ENCODE results near the gene MTX3. TPM values are rescaled to one million over a fixed set of nuclear protein-coding genes. Genes with fewer than 3 reads are reported as not detected.

Gene MTX3
- total RNA-seq, 4 donors from 2014 or later, result 5.6 to 7.9 (median 7.4) TPM

DNA sequence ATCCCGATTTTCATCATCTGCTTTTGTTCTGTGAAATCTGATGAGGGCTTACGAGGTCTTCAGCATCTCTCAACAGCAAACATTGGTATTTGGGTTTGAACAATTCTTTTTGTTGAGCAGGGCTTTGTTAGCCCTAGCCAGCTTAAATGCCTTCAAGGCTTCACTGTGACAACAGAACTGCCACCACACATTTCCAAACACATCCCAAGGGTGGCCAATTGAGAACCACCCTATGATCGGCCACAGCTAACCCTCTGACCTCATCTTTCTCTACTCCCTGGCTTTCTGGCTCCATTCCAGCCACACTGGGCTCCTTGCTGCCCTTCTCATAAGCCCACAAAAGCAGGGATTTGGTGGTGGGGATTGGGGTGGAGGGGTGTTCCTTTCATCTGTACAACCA is 17.6 kb downstream of the MTX3 start:
- WGBS, 2 donors (ENCODE audit: low coverage in 1 of 2), result 83 to 100% methylated on average over 1 to 3 of the region's 3 CpGs
- intact Hi-C loops (cut with DNase I; ENCODE audit: low total_unique reads), result no loop called here
- in situ Hi-C loops (cut with MboI; ENCODE audit: low pct_ligation_motif_present in 1 of 4, low pct_unique_long_range_greater_than_20kb in 1 of 4, low sequenced_read_pairs in 3 of 4), result no loop called here

DNA sequence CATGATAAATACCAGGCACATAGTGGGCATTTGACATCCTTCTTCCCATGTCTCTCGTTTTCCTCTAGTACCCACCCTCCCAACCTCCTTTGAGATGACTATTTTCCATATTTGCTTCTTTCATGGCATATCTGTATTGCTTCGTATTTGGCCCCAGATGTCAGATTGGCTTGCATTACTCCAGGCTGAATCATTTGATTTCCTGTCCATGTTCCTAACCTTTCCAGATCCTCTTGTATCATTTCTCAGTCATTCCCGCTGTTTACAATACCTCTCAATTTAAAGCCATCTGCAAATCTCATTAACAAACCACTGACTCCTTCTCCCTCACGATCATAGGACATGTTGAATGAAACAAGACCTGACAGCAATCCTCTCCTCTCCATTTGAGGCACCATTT is 19.9 kb downstream of the MTX3 start:
- peaks cover 22% of the 10 kb centered on the region for H3K27me3 ChIP-seq
- H3K27ac ChIP-seq, result no peak overlapping the region
- TF ChIP-seq, protein P1, sequence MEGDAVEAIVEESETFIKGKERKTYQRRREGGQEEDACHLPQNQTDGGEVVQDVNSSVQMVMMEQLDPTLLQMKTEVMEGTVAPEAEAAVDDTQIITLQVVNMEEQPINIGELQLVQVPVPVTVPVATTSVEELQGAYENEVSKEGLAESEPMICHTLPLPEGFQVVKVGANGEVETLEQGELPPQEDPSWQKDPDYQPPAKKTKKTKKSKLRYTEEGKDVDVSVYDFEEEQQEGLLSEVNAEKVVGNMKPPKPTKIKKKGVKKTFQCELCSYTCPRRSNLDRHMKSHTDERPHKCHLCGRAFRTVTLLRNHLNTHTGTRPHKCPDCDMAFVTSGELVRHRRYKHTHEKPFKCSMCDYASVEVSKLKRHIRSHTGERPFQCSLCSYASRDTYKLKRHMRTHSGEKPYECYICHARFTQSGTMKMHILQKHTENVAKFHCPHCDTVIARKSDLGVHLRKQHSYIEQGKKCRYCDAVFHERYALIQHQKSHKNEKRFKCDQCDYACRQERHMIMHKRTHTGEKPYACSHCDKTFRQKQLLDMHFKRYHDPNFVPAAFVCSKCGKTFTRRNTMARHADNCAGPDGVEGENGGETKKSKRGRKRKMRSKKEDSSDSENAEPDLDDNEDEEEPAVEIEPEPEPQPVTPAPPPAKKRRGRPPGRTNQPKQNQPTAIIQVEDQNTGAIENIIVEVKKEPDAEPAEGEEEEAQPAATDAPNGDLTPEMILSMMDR (IDR thresholded peaks at IDR 0.05), result no peak
- TF ChIP-seq POLR2AphosphoS5 (IDR thresholded peaks at IDR 0.05) (no peak), POLR2A (IDR thresholded peaks at IDR 0.05) (no peak), EP300 (IDR thresholded peaks at IDR 0.05; ENCODE audit: low read depth) (no peak)
- H3K4me3 ChIP-seq, result no peak overlapping the region
- in situ Hi-C loops (cut with MboI; ENCODE audit: low pct_ligation_motif_present in 1 of 4, low pct_unique_long_range_greater_than_20kb in 1 of 4, low sequenced_read_pairs in 3 of 4), result no loop called here
- 73 to 81% methylated on average over 4 of the region's 4 CpGs for WGBS, 2 donors (ENCODE audit: low coverage in 1 of 2)
- no peaks in the 10 kb centered on the region for H3K36me3 ChIP-seq
- intact Hi-C loops (cut with DNase I; ENCODE audit: low total_unique reads), result no loop called here
- no peaks in the 10 kb centered on the region for H3K9me3 ChIP-seq
- no peaks in the 10 kb centered on the region for H3K4me1 ChIP-seq
- DNase-seq, result no peak

More for the DNA sequence above, 17.6 kb downstream of the MTX3 start:
- H3K27ac ChIP-seq, result no peak overlapping the region
- DNase-seq, result no peak
- peaks cover 17% of the 10 kb centered on the region for H3K27me3 ChIP-seq
- TF ChIP-seq, protein P1 (IDR thresholded peaks at IDR 0.05), result no peak
- TF ChIP-seq POLR2A (IDR thresholded peaks at IDR 0.05) (no peak), POLR2AphosphoS5 (IDR thresholded peaks at IDR 0.05) (no peak), EP300 (IDR thresholded peaks at IDR 0.05; ENCODE audit: low read depth) (no peak)
- H3K36me3 ChIP-seq, result no peaks in the 10 kb centered on the region
- H3K4me3 ChIP-seq, result no peak overlapping the region
- no peaks in the 10 kb centered on the region for H3K9me3 ChIP-seq
- no peaks in the 10 kb centered on the region for H3K4me1 ChIP-seq

DNA sequence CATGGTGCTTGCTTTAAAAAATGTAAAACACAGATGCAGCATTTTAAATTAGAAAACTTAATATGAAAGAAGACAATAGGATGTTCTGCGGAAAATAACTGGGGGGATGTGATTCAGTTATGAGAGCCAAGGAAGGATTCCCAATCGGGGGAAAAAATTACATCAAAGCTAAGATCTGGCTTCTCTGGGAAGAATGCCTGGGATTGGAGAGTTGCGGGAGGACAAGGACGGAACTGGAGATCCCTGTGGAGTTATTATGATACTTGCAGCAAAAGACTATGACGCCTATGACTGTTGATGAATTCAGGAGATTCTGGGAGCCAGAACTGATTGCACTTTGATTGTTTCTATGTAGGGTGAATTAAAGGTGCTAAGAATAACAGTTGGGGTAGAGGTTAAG is 24.6 kb downstream of the MTX3 start:
- no peak for TF ChIP-seq EP300 (IDR thresholded peaks at IDR 0.05; ENCODE audit: low read depth)
- Histone ChIP-seq H3K36me3 (no peaks in the 10 kb centered on the region), H3K4me1 (no peaks in the 10 kb centered on the region), H3K4me3 (no peak overlapping the region), H3K27ac (no peak overlapping the region), H3K9me3 (no peaks in the 10 kb centered on the region), H3K27me3 (peaks cover 22% of the 10 kb centered on the region)
- in situ Hi-C loops (cut with MboI; ENCODE audit: low pct_ligation_motif_present in 1 of 4, low pct_unique_long_range_greater_than_20kb in 1 of 4, low sequenced_read_pairs in 3 of 4) (no loop called here), intact Hi-C loops (cut with DNase I; ENCODE audit: low total_unique reads) (no loop called here)
- no peak for DNase-seq
- WGBS, 2 donors (ENCODE audit: low coverage in 1 of 2), result 88 to 89% methylated on average over 5 of the region's 5 CpGs

DNA sequence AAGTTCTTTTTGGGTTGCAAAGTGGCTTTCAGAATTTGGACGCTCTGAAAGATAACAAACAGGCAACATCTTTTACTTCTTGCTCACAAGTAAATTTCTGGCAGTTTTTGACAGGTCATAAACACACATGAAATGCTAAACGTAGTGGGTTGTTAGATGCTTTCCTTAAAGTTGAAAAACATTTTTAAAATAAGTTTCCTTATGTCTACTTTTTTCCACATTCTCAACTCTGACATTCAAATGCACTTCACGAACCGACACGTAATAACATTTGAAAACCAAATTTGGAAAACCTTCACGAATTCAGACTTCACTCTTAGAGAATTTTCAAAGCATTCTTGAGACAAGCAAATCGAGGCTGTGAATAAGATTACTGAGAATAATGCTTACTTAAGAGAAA is 26.9 kb downstream of the MTX3 start:
- whole genome bisulfite sequencing, 2 donors (ENCODE audit: low coverage in 1 of 2), result 60 to 68% methylated on average over 7 of the region's 7 CpGs
- no peaks in the 10 kb centered on the region for H3K36me3 ChIP-seq

More for the DNA sequence above, 26.9 kb downstream of the MTX3 start:
- Histone ChIP-seq H3K27ac (no peak overlapping the region), H3K9me3 (no peaks in the 10 kb centered on the region), H3K27me3 (peaks cover 9% of the 10 kb centered on the region), H3K4me1 (no peaks in the 10 kb centered on the region), H3K4me3 (no peak overlapping the region)
- no peak for DNase-seq
- in situ Hi-C loops (cut with MboI; ENCODE audit: low pct_ligation_motif_present in 1 of 4, low pct_unique_long_range_greater_than_20kb in 1 of 4, low sequenced_read_pairs in 3 of 4) (no loop called here), intact Hi-C loops (cut with DNase I; ENCODE audit: low total_unique reads) (no loop called here)
- TF ChIP-seq POLR2A (IDR thresholded peaks at IDR 0.05), result no peak
- no peak for TF ChIP-seq EP300 (IDR thresholded peaks at IDR 0.05; ENCODE audit: low read depth)
- TF ChIP-seq, protein P1 (IDR thresholded peaks at IDR 0.05), result no peak
- no peak for TF ChIP-seq POLR2AphosphoS5 (IDR thresholded peaks at IDR 0.05)
